AG20443 (cell line): ENCODE results near the gene CEBPB.
"Not testable (repeated sequence)": the region's sequence is repeated elsewhere in the genome, so short reads cannot be mapped to it uniquely, and the experiment has no call there.

Experiments used
- DNase-seq: peaks from one replicate; pipeline ENCODE4 v3.0.0; 2012; ENCODE audit warnings: low spot score, mixed read lengths

CEBPB gene

DNA sequence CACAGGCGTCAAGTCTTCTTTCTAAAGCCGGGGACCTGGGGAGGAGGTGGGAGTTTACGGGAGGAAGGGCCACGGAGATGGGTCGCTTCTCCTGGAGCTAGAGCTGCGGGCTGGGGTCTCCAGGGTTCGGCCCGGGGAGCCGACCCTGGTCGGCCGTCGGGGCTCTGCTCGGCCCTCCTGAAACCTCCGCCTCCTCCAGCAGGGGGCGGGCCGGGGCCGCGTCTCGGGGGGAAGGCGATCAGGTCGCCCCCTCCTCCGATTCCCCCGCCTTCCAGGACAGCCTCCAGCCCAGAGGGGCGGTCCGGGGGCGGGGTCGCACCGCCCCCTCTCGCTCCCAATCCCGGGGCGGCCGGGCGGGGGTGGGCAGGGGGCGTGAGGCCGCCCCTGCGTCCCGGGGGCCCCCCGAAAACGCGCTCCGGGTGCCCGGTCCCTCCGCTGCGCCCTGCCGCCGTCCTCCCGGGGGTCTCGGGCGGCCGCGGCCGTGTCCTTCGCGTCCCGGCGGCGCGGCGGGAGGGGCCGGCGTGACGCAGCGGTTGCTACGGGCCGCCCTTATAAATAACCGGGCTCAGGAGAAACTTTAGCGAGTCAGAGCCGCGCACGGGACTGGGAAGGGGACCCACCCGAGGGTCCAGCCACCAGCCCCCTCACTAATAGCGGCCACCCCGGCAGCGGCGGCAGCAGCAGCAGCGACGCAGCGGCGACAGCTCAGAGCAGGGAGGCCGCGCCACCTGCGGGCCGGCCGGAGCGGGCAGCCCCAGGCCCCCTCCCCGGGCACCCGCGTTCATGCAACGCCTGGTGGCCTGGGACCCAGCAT is at the start of gene CEBPB:
CEBPB (plus strand) TSS at position 580 of the 814 bp plus-strand sequence; CDS start at position 784, 204 bp downstream.
- peak; percentile 97 for DNase-seq

DNA sequence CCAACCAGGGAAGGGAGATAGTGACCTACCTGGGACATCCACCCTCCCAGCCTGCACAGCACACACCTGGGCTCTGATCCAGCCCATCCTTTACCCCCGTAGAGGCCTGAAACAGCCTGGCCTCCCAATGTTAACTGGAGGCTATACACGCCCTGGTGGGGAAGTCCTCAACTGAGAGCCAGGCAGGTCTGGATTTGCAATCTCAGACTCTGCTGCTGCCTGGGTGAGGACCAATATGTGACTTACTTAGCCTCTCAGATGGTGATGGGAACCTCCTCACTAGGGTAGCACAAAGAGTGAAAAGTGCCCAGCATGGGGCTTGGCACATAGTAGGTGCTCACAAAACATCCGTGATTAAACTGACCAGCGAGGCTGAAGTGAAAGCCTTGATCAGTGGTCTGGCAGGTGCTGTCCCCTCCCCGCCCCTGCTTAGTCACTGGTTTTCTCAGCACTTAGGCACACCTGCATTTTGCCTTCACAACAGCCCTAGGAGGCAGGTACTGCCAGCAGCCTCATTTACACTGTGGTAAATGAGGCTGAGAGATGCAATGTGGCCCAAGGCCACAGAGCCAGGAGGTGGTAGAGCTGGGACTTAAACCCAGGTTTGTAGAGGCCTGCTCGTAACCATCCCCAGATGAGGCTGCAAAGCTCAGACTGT is 49.5 kb upstream of the CEBPB start:
- DNase-seq: no peak

DNA sequence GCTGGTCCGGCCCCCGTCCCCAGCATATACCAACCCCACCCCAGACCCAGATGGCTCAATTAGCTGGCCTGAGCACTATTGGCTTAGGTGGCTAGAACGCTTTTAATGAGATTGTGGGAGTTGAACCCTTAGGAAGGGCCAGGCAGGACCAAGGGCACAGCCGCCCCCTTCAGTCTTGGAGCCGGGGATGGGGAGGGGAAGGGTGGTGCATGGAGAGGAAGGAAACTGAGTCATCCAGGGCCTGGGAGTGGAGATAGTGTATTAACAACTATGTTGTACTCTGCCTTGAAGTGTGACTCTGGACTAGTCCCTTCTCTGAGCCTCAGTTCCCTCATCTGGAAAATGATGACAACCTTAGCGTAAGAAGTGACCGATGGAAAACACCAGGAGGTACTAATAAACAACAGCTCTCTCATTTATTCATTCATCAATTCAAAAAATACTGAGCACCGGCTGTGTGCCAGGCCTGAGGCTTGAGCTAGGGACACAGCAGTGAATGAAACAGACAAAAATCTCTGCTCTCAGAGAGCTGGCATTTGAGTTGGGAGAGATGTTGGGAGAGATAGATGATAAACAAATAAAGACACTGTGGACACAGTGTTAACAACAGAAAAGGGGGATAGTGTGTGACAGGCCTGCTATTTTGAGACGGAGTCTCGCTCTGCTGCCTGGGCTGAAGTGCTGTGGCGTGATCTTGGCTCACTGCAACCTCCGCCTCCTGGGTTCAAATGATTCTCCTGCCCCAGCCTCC is 48.6 kb upstream of the CEBPB start:
- DNase-seq: no peak

DNA sequence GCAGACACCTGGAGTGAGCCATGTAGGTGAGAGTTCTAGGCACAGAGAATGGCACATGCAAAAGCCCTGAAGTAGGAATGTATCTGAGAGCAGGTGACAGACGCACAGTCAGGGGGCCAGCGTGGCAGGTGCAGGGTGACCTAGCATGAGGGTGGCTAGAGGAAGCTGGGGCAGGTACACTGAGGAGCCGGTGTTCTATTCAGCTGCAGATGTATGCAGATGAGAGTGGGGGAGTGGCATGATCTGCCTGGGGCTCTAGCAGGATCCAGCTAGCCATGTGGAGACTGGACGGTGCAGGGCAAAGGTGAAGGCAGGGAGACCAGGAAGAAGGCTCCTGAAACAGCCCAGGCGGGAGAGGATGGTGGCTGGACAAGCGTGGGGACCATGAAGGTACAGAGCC is 47.8 kb upstream of the CEBPB start:
- DNase-seq: no peak

DNA sequence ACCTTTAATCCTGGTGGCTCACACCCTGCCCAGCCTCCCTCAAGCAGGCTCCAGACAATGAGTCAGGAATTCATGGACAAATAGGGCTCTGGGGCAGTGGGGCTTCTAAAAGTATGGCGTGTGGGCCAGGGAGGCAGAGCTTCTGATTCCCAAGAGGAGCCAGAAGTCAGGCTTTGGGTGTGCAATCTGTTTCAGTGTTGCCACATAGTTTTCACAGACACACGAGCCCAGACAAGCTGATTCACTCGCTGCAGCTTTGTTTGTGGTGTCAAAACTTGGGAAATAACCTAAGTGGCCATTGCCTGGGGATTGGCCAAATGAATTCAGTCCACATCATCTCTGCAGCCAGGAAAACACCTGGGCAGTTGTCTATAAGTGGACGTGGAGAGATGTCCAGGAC is 46.3 kb upstream of the CEBPB start:
- peak; percentile 90 for DNase-seq

DNA sequence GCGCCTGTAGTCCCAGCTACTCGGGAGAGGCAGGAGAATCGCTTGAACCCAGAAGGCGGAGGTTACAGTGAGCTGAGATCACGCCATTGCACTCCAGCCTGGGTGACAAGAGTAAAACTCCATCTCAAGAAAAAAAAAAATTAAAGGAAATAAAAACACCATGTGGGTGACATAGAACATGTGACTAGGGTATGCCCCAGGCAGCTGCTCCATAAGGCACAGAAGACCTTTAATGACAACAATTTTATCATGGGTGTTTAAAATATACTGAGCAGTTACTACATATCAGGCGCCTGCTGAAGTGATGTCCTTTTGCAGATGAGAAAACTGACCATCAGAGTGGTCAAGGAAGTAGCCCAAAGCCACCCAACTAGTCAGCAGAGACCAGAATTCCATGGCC is 45.1 kb upstream of the CEBPB start:
- DNase-seq: no peak

DNA sequence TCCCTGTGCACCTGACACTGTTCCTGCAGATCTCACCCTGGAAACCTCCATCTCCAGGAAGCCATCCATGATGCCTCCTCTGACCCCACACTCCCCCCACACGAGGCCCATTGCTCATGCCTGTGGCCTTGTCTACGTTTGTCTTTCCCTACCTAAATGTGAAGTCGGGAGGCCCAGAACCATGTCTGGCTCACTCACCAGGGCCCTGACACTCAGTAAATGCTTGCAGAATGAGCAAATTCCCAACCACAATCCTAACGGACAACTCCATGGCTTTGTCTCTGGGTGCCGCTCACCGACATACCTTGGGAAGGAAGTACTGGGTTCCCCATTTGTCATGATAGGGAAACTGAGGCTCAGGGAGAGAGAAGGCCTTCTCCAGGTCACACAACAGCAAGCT is 44.4 kb upstream of the CEBPB start:
- no peak for DNase-seq

DNA sequence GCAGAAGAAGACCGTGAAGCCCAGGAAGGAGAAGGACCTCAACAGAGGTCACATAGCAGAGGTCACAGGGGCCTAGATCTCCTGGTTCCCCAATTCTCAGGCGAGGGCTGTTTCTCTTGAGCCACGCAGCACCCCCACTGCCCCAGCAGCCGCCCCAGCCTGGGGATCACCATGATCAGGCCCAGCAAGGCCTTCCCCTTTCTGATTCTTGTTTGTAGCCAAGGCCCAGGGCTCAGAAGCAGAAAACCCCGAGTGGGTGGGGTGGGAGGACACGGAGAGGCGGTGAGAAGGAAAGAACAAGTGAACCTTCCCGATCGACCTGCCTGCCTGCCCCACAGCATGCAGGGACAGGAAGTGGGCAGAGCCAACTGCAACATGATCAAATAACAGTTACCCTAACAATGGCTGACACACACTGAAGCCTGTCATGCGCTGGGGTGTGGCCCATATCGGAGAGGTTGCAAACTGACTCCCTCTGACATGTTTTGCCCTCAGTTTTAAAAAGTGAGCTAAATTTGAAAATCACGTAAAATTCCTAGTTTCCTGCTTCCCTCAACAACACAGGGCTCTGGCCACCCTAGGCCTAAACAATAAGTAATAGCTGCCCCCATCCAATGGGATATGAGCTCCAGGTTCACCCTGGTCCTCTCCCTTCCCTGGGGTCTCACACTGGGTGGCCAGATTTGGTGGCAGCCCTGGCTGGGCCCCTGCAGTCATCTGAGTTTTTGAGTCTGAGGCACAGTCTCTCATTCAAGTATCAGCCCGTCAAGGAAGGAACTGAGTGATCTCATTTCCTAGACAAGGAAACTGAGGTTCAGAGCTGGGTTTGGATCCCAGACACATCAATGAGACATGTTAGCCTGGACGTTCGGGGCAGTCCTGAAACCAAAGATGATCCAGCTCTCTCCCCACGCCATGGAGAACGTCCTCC is 43.6 kb upstream of the CEBPB start:
- DNase-seq: no peak

DNA sequence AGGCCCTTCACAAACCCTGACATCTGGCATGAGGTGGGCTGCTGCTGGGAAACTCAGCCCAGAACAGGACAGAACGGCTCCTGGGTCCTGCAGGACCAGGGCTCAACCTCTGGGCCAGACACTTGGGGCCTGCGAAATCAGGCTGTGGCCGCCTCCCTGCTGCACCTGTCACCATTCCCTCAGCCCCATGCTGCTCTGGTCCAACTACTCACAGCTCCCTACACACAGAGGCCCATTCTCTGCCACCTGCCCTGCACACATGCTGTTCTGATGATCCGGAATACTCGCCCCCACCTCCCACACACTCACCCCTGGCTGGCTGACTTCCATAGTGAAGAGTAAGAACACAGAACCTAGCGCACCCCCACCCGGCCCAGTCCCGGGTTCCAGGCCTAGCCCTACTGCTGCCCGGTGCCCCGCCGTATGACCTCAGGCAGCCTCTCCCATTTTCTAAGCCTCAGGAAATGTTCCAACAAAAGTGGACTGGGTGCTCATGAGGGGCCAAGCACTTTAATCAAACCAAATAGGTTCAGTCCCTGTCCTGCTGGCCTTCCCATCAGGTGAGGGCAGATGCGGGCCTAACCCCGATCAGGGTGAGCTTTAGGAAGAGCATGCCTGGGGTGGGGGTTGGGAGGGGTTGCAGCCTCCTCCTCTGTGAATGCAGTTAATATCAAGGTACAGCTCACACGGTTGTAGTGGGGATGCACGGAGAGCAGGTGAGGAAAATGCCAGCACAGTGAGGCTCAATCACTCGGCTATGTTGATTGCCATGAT is 41.0 kb upstream of the CEBPB start:
- no peak for DNase-seq

DNA sequence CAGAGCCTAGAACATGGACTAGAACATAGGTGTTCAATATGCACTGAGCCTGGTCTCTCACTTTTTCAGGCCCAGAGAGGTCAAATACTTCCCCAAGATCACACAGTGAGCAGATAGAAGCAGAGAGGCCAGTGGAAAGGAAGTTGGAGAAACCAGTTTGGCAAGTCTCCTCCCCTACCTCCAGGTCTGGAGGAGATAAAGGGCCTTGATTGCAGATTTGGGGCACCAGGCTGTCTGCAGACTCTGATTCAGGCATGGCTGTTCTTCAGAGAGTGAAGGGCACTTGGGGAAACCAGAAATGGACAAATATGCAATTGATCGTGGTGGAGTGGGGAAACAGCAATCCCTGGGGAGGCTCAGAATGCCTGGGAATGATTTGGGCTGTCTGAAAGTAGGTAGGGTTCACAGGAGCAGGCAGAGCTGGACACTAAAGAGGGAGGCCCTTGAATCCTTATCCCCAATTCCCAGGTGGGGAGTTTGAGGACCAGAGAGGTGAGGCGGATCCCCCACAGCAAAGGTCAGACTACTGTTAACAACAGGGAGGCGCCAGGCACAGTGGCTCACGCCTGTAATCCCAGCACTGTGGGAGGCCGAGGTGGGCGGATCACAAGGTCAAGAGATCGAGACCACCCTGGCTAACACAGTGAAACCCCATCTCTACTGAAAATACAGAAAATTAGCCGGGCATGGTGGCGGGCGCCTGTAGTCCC is 39.4 kb upstream of the CEBPB start:
- DNase-seq: no peak

DNA sequence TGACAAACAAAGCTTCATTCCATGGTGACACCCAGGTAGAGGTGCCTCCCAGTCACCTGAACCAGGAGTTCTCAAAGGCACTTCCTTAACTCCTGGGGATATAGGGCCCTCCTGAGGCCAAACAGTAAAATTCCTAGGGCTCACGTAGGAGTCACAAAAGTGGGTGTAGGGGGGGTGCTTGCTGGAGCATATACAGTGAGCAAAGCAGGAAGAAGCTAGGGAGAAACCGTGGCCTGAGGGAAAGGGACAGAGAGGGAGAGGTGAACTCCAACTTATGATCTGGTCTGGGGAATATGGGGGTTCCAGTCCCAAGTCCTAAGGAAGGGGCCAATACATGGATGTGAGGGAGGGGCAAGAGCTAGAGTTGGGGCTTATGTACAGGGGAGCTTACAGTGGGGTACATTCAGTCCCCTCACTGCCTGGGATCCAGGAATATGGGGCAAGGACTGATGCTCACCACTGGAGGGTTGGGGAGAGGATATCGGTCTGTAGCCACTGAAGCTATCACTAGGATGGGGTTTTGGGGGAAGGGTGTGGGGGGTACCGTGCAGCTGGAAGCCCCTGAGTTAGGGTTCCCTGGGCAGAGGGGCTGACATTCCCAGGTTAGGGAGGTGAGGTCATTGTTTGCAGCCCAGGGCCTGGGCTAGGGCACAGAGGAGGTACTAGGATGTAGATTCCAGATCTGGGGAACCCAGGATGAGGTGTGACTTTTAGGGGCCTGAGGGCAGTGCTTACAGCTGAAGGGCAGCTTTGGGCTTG is 38.1 kb upstream of the CEBPB start:
- no peak for DNase-seq

DNA sequence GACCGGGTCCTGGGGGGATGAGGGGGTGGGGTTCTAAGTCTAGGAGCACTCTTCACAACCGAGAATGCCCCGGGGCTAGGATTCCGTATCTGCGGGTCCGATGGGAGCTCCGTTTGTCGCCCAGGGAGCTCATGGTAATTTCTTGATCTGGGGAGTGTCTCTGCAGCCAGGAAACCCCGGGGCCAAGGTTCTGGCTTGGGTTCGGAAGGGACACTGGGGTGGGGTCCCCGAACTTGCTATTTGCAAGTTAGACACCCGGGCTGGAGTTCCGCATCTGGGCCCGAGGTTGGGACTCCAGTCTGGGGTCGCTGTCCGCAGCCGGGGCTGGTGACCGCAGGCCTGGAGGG is 37.5 kb upstream of the CEBPB start:
- no peak for DNase-seq

DNA sequence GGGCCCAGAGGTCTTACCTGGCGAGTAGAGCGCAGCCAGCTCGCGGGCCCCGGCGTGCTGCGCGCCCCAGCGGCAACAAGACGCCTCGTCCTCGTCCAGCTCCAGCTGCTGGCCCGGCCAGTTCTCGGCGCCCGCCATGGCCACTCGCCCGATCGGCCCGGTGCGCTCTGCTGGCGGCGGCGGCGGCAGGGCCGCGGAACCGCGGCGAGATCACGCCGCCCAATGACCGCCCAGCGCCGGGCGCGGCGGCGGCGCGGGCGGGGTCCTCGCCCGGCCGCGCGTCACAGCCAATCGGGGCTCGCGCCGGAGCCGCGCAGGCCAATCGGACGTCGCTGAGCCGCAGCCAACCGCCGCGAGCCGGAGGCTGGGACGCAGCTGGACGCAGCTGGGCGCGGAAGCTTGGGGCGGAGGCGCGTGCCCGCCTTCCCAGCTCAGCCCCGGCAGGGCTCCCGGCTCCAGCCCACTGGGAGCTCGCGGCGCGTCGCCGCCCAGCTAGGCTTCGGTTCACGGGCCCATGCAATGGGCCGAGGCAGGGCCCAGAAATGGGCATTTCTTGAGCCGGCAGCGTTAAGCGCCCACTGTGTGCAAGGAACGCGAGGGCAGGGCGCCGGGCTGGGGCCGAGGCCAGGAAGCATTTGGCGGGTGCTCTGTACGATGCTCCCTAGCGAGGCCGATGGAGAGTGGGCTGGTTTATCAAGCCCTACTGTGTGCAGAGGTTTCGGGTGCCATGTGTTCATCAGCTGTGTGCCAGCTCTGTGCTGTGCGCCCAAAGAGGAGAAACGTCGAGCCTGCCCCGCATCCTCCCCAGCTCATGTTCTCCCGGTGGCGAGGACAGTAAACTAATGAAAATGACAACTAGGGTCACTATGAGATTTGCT is 36.9 kb upstream of the CEBPB start, which contains the start of gene PEDS1:
PEDS1 (minus strand) TSS at position 224 of the 878 bp plus-strand sequence; CDS start at position 138, 86 bp downstream.
- peak; percentile 98 for DNase-seq

DNA sequence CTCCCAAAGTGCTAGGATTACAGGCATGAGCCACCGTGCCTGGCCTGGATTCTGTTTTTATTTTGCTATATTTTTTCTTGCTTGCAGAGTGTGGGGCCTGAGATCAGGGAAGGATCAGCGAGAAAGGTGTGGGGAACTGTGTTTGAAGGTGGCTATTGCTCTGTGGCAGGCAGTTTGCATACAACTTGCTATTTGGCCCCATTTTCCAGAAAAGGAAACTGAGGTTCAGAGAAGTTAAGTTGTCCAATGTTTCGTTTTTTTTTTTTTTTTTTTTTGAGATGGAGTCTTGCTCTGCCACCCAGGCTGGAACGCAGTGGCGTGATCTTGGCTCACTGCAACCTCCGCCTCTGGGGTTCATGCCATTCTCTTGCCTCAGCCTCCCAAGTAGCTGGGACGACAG is 29.1 kb upstream of the CEBPB start:
- DNase-seq: not testable (repeated sequence)

DNA sequence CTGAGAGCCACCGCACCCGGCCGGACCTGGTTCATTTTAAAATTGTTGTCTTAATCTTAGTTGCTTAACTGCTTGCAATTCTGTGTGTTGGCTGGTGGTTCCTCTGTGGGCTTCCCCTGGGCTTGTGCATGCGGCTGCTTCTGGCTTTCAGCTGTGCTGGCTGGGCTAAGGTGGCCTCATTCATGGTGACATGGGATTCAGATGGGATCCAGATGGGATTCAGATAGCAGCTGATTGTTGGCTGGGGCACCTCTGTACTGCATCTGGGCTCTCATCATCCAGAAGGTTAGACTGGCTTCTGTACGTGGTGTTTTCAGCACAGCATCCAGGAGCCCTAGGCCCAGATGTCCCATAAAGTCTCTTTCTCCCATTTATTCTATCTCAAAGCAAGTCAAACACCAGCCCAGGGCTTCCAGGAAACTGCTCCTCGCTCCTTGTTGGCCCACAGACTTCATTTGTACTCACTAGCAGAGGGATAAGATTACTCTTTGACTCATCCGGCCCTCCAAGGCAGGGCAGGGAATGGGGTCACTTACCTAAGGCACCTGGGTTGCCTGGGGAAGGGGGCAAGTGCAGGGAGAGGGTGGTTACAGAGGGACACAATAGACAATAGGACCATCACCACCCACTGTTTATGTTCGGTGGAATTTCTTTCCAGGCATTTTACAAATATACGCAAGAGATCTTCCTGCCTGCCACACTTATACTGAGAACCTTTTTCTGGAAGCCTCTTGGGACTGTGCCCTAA is 26.9 kb upstream of the CEBPB start:
- peak; percentile 54 for DNase-seq

DNA sequence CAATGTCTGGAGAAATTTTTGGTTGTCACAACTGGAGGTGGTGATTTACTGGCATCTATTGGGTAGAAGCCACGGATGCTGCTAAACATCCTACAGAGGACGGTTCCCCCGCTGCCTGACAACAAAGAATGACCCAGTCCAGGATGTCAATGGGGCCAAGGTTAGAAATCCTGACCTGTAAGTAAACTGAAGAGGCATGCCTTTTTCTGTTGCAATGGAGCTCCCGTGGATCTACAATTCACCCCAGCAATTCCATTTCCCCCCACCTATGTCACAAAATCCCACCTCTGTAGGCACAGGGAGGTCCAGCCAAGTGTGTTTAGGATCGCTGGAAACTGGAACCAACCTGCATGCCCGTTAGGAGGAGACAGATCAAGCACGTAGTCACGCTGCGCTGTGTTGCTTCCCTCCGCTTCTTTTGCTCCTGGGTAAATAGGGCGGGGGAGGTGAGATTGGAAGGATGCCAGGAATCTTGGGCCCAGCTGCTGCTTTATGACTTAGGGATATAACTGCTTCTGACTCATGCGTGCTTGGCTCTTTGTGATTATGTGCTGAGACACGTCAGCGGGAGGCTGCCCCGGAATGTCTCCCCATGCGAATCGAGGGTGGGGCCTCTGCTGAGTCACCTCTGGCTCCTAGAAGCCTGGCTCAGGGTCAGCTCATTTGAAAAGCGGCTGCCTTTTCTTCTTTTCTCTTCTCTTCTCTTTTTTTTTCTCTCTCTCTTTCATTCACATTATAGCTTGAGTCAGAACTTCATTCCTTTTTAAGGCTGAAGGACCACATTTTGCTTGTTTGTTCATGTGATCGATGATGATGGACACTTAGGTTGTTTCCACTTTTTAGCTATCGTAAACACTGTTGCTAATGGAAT is 24.7 kb upstream of the CEBPB start:
- DNase-seq: peak; percentile 98

DNA sequence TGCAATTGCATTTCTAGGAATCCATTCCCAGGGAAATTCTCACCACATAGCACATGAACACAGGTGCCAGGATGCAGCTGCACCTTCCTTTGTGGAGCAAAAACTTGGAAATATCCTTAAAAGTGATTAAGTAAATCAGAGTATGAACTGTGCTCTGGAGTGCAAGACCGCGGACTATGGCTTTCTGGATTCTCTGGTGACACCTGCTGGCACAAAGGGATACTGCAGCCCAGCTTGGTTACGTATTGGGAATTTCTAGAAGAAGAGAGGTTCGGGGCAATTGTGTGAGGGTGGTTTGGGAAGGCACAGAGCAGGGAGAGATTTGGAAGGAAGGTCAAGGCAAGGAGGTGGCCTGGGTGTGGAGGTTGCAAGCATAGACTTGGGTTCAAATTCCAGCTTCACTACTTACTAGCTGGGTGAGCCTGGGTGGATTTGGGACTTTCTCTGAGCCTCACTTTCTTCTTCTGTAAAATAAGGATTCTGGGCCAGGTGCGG is 21.3 kb upstream of the CEBPB start:
- DNase-seq: peak; percentile 73
